Measurements from ENCODE around the gene ACTL7A. TPM values are rescaled to one million over a fixed set of nuclear protein-coding genes. Genes with fewer than 3 reads are reported as not detected.
A peak's percentile ranks its signal among the peaks of the same experiment; 100 is the strongest.

The ACTL7A gene
- total and polyA plus RNA-seq, 2 of the 13 experiments (the other 11 are each of a cell fraction or from before 2014, with no cell fraction given), result not detected

DNA sequence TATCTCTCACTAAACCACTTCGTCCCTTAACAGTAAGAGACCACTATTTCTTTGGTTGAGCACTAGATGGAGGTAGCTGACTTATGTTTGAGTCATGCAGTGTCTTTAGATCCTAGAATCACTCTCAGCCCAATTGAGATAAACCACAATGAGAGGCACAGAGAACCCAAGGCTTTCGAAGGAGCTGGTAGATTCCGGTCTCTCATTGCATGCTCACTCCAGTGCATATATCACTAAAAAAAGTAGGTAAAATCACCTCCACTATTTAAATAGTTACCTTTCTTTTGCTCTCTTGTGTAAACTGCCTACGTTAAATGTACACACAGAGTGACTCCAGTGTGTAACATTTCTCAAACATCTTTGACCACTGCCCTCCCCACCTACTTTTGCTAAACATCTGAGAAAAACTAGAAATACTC, 27.6 kb downstream of the ACTL7A start (continued):
- TF ChIP-seq, protein P1, sequence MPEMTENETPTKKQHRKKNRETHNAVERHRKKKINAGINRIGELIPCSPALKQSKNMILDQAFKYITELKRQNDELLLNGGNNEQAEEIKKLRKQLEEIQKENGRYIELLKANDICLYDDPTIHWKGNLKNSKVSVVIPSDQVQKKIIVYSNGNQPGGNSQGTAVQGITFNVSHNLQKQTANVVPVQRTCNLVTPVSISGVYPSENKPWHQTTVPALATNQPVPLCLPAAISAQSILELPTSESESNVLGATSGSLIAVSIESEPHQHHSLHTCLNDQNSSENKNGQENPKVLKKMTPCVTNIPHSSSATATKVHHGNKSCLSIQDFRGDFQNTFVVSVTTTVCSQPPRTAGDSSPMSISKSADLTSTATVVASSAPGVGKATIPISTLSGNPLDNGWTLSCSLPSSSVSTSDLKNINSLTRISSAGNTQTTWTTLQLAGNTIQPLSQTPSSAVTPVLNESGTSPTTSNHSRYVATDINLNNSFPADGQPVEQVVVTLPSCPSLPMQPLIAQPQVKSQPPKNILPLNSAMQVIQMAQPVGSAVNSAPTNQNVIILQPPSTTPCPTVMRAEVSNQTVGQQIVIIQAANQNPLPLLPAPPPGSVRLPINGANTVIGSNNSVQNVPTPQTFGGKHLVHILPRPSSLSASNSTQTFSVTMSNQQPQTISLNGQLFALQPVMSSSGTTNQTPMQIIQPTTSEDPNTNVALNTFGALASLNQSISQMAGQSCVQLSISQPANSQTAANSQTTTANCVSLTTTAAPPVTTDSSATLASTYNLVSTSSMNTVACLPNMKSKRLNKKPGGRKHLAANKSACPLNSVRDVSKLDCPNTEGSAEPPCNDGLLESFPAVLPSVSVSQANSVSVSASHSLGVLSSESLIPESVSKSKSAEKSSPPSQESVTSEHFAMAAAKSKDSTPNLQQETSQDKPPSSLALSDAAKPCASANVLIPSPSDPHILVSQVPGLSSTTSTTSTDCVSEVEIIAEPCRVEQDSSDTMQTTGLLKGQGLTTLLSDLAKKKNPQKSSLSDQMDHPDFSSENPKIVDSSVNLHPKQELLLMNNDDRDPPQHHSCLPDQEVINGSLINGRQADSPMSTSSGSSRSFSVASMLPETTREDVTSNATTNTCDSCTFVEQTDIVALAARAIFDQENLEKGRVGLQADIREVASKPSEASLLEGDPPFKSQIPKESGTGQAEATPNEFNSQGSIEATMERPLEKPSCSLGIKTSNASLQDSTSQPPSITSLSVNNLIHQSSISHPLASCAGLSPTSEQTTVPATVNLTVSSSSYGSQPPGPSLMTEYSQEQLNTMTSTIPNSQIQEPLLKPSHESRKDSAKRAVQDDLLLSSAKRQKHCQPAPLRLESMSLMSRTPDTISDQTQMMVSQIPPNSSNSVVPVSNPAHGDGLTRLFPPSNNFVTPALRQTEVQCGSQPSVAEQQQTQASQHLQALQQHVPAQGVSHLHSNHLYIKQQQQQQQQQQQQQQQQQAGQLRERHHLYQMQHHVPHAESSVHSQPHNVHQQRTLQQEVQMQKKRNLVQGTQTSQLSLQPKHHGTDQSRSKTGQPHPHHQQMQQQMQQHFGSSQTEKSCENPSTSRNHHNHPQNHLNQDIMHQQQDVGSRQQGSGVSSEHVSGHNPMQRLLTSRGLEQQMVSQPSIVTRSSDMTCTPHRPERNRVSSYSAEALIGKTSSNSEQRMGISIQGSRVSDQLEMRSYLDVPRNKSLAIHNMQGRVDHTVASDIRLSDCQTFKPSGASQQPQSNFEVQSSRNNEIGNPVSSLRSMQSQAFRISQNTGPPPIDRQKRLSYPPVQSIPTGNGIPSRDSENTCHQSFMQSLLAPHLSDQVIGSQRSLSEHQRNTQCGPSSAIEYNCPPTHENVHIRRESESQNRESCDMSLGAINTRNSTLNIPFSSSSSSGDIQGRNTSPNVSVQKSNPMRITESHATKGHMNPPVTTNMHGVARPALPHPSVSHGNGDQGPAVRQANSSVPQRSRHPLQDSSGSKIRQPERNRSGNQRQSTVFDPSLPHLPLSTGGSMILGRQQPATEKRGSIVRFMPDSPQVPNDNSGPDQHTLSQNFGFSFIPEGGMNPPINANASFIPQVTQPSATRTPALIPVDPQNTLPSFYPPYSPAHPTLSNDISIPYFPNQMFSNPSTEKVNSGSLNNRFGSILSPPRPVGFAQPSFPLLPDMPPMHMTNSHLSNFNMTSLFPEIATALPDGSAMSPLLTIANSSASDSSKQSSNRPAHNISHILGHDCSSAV (CRISPR knock-in tag; IDR thresholded peaks at IDR 0.05; ENCODE audit: borderline replicate concordance), result no peak
- TF ChIP-seq ZNF879 (CRISPR knock-in tag; IDR thresholded peaks at IDR 0.05), result no peak
- TF ChIP-seq, protein P2, sequence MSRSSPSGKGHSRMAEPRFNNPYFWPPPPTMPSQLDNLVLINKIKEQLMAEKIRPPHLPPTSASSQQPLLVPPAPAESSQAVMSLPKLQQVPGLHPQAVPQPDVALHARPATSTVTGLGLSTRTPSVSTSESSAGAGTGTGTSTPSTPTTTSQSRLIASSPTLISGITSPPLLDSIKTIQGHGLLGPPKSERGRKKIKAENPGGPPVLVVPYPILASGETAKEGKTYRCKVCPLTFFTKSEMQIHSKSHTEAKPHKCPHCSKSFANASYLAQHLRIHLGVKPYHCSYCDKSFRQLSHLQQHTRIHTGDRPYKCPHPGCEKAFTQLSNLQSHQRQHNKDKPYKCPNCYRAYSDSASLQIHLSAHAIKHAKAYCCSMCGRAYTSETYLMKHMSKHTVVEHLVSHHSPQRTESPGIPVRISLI (CRISPR knock-in tag; IDR thresholded peaks at IDR 0.05; ENCODE audit: borderline replicate concordance), result peak; percentile 84
- TF ChIP-seq NFKB2 (CRISPR knock-in tag; IDR thresholded peaks at IDR 0.05; ENCODE audit: borderline replicate concordance), result no peak
- no peak for TF ChIP-seq ZNF337 (CRISPR knock-in tag; IDR thresholded peaks at IDR 0.05; ENCODE audit: borderline replicate concordance, low read depth)
- no peak for TF ChIP-seq ZNF782 (CRISPR knock-in tag; IDR thresholded peaks at IDR 0.05; ENCODE audit: borderline replicate concordance)
- no peak for TF ChIP-seq ZBTB8A (CRISPR knock-in tag; IDR thresholded peaks at IDR 0.05; ENCODE audit: borderline replicate concordance, low read depth)
- TF ChIP-seq NFYC (CRISPR knock-in tag; IDR thresholded peaks at IDR 0.05), result no peak
- TF ChIP-seq TAF15 (IDR thresholded peaks at IDR 0.05; ENCODE audit: low read depth, low read length, poor library complexity, severe bottlenecking), result no peak
- no peak for TF ChIP-seq ZNF605 (CRISPR knock-in tag; IDR thresholded peaks at IDR 0.05)
- TF ChIP-seq ZNF331 (CRISPR knock-in tag; IDR thresholded peaks at IDR 0.05), result peak; percentile 6; the same call in 1 of the 2 replicates
- TF ChIP-seq, protein P3, sequence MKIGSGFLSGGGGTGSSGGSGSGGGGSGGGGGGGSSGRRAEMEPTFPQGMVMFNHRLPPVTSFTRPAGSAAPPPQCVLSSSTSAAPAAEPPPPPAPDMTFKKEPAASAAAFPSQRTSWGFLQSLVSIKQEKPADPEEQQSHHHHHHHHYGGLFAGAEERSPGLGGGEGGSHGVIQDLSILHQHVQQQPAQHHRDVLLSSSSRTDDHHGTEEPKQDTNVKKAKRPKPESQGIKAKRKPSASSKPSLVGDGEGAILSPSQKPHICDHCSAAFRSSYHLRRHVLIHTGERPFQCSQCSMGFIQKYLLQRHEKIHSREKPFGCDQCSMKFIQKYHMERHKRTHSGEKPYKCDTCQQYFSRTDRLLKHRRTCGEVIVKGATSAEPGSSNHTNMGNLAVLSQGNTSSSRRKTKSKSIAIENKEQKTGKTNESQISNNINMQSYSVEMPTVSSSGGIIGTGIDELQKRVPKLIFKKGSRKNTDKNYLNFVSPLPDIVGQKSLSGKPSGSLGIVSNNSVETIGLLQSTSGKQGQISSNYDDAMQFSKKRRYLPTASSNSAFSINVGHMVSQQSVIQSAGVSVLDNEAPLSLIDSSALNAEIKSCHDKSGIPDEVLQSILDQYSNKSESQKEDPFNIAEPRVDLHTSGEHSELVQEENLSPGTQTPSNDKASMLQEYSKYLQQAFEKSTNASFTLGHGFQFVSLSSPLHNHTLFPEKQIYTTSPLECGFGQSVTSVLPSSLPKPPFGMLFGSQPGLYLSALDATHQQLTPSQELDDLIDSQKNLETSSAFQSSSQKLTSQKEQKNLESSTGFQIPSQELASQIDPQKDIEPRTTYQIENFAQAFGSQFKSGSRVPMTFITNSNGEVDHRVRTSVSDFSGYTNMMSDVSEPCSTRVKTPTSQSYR (CRISPR knock-in tag; IDR thresholded peaks at IDR 0.05; ENCODE audit: borderline replicate concordance), result no peak
- TF ChIP-seq ZNF234 (CRISPR knock-in tag; conservative IDR thresholded peaks at IDR 0.05), result no peak
- TF ChIP-seq HES4 (CRISPR knock-in tag; IDR thresholded peaks at IDR 0.05; ENCODE audit: borderline replicate concordance), result no peak
- TF ChIP-seq STAT5B (CRISPR knock-in tag; IDR thresholded peaks at IDR 0.05), result no peak
- TF ChIP-seq ZNF143 (CRISPR knock-in tag; IDR thresholded peaks at IDR 0.05), result no peak
- TF ChIP-seq ATF1 (CRISPR knock-in tag; IDR thresholded peaks at IDR 0.05), result peak; percentile 51; the same call in 1 of the 2 replicates

Data from HepG2 (cell line).